DND-41 (cell line): ENCODE results near the gene EHMT1.
"Not testable (repeated sequence)": the region's sequence is repeated elsewhere in the genome, so short reads cannot be mapped to it uniquely, and the experiment has no call there.

ENCODE experiments used
- ATAC-seq: fragments of 200-7000 bp; cut with Tn5 transposase; 3 replicates; pipeline ENCODE4 v1.9.1; 2021; ENCODE audit warnings: low read depth; ENCODE audit not compliant: insufficient read depth
- DNase-seq: peaks from one replicate; pipeline ENCODE4 v3.0.0-alpha.2; 2020
- H2AFZ ChIP-seq: 2 replicates; pipeline ENCODE4 v1.6.0; 2012; ENCODE audit warnings: low read depth, low read length
- H3K27ac ChIP-seq: 2 replicates; pipeline ENCODE4 v1.5.1; 2012; ENCODE audit warnings: low read length, inconsistent platforms
- H3K27me3 ChIP-seq: fragments of 200-600 bp; sonication (generic); 2 replicates; pipeline ENCODE4 v1.6.0; 2012; ENCODE audit warnings: low read length, mild to moderate bottlenecking, inconsistent platforms; ENCODE audit not compliant: insufficient read depth, poor library complexity
- H3K36me3 ChIP-seq: 2 replicates; pipeline ENCODE4 v1.5.1; 2012; ENCODE audit warnings: low read length, inconsistent platforms; ENCODE audit not compliant: insufficient read depth
- H3K4me1 ChIP-seq: 2 replicates; pipeline ENCODE4 v1.5.1; 2012; ENCODE audit warnings: mild to moderate bottlenecking, low read length; ENCODE audit not compliant: insufficient read depth
- H3K4me2 ChIP-seq: 2 replicates; pipeline ENCODE4 v1.6.0; 2012; ENCODE audit warnings: mild to moderate bottlenecking, moderate library complexity, low read length, inconsistent platforms; ENCODE audit not compliant: insufficient read depth
- H3K4me3 ChIP-seq, 2 experiments: fragments of 200-600 bp in 1 of 2; shearing (Covaris generic) in 1 of 2; 2 replicates each; pipeline ENCODE4 v1.5.1; 2012 to 2016; ENCODE audit warnings: inconsistent platforms in 2 of 2, low read length in 2 of 2, mild to moderate bottlenecking in 2 of 2, low read depth in 1 of 2, moderate library complexity in 1 of 2
- H3K79me2 ChIP-seq: 2 replicates; pipeline ENCODE4 v1.6.0; 2012; ENCODE audit warnings: low read length, inconsistent platforms; ENCODE audit not compliant: insufficient read depth
- H3K9ac ChIP-seq: 2 replicates; pipeline ENCODE4 v1.6.0; 2012; ENCODE audit warnings: low read depth, mild to moderate bottlenecking, inconsistent platforms, low read length, moderate library complexity
- H3K9me3 ChIP-seq: 2 replicates; pipeline ENCODE4 v1.5.1; 2012; ENCODE audit warnings: low read length, moderate library complexity, mild to moderate bottlenecking, inconsistent platforms; ENCODE audit not compliant: insufficient read depth, severe bottlenecking
- H4K20me1 ChIP-seq: 2 replicates; pipeline ENCODE4 v1.6.0; 2012; ENCODE audit warnings: low read length; ENCODE audit not compliant: insufficient read depth
- EZH2 ChIP-seq: IDR thresholded peaks from 3 replicates; pipeline ENCODE4 v1.6.1; 2012; ENCODE audit warnings: borderline replicate concordance, low read depth, mild to moderate bottlenecking, moderate library complexity, low read length, inconsistent platforms; ENCODE audit not compliant: severe bottlenecking
- TF ChIP-seq, protein P1 (sequence below): IDR thresholded peaks from 2 replicates; pipeline ENCODE4 v1.5.1; 2012; ENCODE audit warnings: borderline replicate concordance, low read length, moderate library complexity, mild to moderate bottlenecking; ENCODE audit not compliant: poor library complexity, severe bottlenecking; ENCODE audit errors: extremely low read depth

Gene EHMT1

DNA sequence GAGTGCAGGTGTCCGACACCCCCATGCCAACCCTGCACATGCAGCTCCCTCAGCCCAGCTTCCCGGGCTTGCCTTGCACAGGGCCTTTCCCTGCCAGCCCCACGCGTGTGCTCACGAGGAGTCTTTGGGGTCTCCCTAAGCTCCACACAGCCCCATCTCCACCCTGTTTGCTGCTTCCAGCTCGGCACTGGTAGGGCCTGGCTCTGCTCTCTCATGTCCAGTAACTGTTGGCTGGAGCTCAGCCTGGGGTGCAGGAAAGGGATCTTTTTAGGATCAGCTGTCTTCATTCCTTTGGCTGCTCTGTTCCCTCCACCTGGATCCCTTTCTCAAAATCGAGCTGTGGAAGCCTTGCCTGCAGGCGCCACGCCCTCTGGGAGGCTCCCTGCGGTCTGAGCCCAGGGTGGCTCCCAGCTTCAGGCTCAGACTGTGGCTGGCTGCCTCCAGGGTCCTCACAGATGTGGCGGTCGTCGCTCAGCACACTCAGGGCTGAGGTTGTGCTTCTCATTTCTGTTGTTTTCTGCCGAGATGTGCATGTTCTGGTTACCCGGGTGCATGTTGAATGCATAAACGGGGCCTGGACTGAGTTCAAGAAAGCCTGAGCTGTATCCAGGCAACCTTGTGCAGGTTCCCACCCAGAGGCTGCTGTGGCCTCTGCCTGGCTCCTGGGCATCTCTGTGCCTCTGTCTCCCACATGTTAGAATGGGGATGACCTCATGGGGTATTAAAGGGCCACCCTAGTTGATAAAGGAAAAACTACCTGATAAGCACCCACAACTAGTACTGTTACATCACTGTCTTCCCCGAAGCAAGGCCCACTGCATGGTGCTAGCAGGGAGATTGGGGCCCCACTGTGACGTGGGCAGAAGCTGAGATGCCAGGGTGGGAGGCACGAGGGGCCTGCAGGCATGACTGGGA, 263.0 kb downstream of the EHMT1 start:
- Histone ChIP-seq H3K36me3 (no peaks in the 10 kb centered on the region), H3K4me3 (no peak overlapping the region), H3K4me1 (no peaks in the 10 kb centered on the region), H3K9me3 (no peaks in the 10 kb centered on the region), H3K27ac (no peak overlapping the region), H3K9ac (no peak overlapping the region), H3K4me2 (no peak overlapping the region), H2AFZ (no peak overlapping the region), H4K20me1 (peaks cover 4% of the 10 kb centered on the region; the same call in 1 of the 2 replicates), H3K79me2 (no peaks in the 10 kb centered on the region), H3K27me3 (no peaks in the 10 kb centered on the region)
- DNase-seq (no peak), ATAC-seq (no peak)
- TF ChIP-seq, protein P1, sequence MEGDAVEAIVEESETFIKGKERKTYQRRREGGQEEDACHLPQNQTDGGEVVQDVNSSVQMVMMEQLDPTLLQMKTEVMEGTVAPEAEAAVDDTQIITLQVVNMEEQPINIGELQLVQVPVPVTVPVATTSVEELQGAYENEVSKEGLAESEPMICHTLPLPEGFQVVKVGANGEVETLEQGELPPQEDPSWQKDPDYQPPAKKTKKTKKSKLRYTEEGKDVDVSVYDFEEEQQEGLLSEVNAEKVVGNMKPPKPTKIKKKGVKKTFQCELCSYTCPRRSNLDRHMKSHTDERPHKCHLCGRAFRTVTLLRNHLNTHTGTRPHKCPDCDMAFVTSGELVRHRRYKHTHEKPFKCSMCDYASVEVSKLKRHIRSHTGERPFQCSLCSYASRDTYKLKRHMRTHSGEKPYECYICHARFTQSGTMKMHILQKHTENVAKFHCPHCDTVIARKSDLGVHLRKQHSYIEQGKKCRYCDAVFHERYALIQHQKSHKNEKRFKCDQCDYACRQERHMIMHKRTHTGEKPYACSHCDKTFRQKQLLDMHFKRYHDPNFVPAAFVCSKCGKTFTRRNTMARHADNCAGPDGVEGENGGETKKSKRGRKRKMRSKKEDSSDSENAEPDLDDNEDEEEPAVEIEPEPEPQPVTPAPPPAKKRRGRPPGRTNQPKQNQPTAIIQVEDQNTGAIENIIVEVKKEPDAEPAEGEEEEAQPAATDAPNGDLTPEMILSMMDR = no peak
- no peak for TF ChIP-seq EZH2

DNA sequence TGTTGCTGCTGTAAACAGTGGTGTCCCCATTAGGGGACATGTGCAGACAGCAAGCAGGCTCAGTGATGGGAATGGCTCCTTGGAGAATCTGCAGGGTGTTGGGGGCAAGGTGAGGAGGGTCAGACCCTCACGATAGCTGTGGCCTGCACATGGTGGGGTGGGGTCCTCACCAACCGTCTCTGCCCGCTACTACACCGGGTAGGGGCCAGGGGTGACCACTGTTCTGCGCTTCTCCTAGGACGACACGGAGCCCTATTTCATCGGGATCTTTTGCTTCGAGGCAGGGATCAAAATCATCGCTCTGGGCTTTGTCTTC, 263.7 kb downstream of the EHMT1 start:
- Histone ChIP-seq H3K4me2 (no peak overlapping the region), H3K27me3 (no peaks in the 10 kb centered on the region), H3K36me3 (no peaks in the 10 kb centered on the region), H3K4me3 (no peak overlapping the region), H4K20me1 (peaks cover 4% of the 10 kb centered on the region; the same call in 1 of the 2 replicates), H3K9ac (no peak overlapping the region), H3K9me3 (no peaks in the 10 kb centered on the region), H3K27ac (no peak overlapping the region), H3K79me2 (no peaks in the 10 kb centered on the region), H2AFZ (no peak overlapping the region), H3K4me1 (no peaks in the 10 kb centered on the region)
- TF ChIP-seq, protein P1 = no peak
- TF ChIP-seq EZH2 = no peak
- ATAC-seq = no peak
- no peak for DNase-seq

DNA sequence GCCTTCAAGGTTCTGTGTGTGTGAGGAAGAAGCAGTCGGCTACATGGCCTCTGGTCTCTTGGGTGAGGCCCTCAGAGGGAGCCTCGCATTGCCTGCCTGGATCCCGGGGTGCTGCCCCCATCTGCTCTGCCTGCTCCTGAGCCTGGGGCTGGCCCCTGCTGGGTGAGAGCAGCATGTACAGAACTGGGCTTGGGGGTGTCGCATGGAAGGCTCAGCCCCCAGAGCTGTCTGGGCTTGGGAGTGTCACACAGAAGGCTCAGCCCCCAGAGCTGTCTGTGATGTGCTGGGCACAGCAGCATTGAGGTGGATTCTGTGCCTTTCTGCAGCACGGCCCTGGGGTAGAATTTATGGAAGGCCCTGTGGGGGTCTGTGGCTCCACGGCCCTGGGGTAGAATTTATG, 265.2 kb downstream of the EHMT1 start:
- H3K4me3 ChIP-seq, H3K36me3 ChIP-seq, H3K4me1 ChIP-seq, ATAC-seq, H4K20me1 ChIP-seq, DNase-seq, H3K79me2 ChIP-seq, H3K4me2 ChIP-seq, H2AFZ ChIP-seq, H3K9ac ChIP-seq, H3K27ac ChIP-seq, H3K9me3 ChIP-seq, H3K27me3 ChIP-seq: not testable (repeated sequence)

DNA sequence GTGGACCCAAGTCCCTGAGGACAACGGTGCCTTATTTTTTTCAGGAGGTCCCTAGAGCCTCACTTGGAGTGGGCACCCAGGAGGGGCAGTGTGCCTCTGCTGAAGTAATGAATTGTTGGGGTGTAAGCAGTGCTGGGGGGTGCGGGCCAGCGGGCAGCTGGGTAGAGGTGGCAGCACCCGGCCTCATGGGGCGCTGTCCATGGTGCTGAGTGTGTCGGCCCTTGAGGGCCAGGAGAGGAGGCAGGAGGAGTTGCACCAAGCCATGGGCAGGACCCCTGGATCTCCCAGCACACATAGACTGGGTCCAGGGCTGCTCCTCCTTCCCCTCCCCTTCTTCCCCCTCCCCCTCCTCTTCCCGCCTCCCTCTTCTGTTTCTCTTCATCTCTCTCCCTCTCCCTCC, 265.7 kb downstream of the EHMT1 start:
- not testable (repeated sequence) for H3K4me2 ChIP-seq, H3K4me3 ChIP-seq, H4K20me1 ChIP-seq, H3K9ac ChIP-seq, H3K36me3 ChIP-seq, H3K27ac ChIP-seq, H2AFZ ChIP-seq, H3K4me1 ChIP-seq, H3K79me2 ChIP-seq, H3K9me3 ChIP-seq, H3K27me3 ChIP-seq
- DNase-seq = peak; percentile 40
- ATAC-seq = peak; percentile 64

DNA sequence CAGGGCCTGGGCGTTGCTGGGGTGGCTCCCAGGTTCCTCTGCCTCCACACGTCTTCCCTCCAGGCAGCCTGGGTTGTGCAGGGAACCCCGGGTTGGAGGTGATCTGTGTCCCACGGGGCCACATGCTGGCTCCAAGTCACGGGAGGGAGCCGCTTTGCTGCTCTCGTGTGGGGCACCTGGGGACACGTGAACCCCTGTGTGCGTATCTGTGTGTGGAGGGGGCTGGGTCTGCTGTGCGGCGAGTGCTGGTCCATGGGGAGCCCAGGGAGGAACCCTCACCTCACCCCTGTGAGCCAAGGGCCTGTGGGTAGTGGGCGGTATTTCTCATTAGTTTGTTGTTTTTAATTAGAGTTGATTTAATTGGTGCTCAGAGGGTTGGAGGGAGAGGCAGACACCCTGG, 266.3 kb downstream of the EHMT1 start:
- not testable (repeated sequence) for H3K9ac ChIP-seq, H2AFZ ChIP-seq, H3K4me1 ChIP-seq, DNase-seq, H3K27ac ChIP-seq, H4K20me1 ChIP-seq, H3K4me3 ChIP-seq, H3K9me3 ChIP-seq, H3K79me2 ChIP-seq, ATAC-seq, H3K4me2 ChIP-seq, H3K27me3 ChIP-seq, H3K36me3 ChIP-seq
